HepG2 (cell line): ENCODE results near the gene COL2A1.

Source experiments
- CREB1 ChIP-seq, 2 experiments: fragments of 450-650 bp in 1 of 2; IDR thresholded peaks; 2 replicates each; pipeline ENCODE4 v1.6.1; 2016 to 2017; ENCODE audit warnings: control low read depth in 1 of 2, mild to moderate bottlenecking in 1 of 2, missing compliant biosample characterization in 1 of 2, missing genetic modification characterization in 1 of 2
- SAFB2 ChIP-seq: sonication (generic); formaldehyde crosslinking; IDR thresholded peaks from 2 replicates; pipeline ENCODE4 v1.5.1; 2020; ENCODE audit warnings: missing genetic modification reagents, low read depth, mild to moderate bottlenecking, borderline replicate concordance
- ZNF138 ChIP-seq: sonication (generic); formaldehyde crosslinking; IDR thresholded peaks from 2 replicates; pipeline ENCODE4 v1.5.0; 2020; ENCODE audit warnings: mild to moderate bottlenecking, low read depth, missing genetic modification reagents
- TF ChIP-seq, protein P1 (sequence below): sonication (generic); formaldehyde crosslinking; IDR thresholded peaks from 2 replicates; pipeline ENCODE4 v1.4.0; 2020; ENCODE audit warnings: mild to moderate bottlenecking, missing genetic modification reagents
- TF ChIP-seq, protein P2 (sequence below): sonication (generic); formaldehyde crosslinking; IDR thresholded peaks from 2 replicates; pipeline ENCODE4 v1.5.0; 2020; ENCODE audit warnings: mild to moderate bottlenecking, missing genetic modification reagents, moderate library complexity

DNA sequence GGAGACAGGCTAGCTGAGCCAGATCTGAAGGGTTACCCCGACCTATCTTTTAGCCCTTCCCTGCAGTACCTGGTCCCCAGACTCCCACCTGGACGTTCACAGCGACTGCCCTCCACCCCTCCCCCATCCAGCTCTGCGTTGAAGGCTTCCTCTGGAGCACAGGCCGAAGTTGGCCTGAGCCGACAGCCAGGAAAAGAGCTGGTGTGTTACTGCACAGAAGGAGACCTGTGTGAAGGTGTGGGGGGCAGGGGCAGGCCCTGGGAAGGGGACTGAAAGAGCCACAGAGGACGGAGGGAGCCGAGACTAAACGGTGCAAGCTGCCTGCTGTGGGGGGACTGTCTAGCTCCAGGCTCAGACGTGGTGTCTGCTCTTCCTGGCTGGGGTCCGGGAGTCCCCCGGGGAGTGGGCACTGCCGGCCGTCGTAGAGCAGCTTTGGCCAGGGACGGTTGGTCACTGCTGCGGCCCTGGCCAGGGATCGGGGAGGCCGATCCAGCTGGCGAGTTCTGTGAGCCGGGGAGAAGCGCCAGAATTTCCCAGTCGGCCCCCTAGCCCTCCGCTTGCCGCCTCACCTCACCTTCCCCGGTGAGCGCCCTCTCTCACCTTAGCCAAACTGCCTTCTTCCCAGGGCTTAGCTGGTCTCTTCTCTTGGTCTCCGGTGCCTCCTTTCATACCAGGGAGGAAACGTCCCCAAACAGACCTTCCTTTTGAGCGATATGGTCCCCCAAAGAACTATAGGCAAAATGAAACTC, 899 bp upstream of the COL2A1 start:
- TF ChIP-seq CREB1 (IDR thresholded peaks at IDR 0.05), result no peak
- no peak for TF ChIP-seq CREB1 (CRISPR knock-in tag; IDR thresholded peaks at IDR 0.05)
- TF ChIP-seq, protein P1, sequence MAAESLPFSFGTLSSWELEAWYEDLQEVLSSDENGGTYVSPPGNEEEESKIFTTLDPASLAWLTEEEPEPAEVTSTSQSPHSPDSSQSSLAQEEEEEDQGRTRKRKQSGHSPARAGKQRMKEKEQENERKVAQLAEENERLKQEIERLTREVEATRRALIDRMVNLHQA (CRISPR knock-in tag), result no peak
- TF ChIP-seq, protein P2, sequence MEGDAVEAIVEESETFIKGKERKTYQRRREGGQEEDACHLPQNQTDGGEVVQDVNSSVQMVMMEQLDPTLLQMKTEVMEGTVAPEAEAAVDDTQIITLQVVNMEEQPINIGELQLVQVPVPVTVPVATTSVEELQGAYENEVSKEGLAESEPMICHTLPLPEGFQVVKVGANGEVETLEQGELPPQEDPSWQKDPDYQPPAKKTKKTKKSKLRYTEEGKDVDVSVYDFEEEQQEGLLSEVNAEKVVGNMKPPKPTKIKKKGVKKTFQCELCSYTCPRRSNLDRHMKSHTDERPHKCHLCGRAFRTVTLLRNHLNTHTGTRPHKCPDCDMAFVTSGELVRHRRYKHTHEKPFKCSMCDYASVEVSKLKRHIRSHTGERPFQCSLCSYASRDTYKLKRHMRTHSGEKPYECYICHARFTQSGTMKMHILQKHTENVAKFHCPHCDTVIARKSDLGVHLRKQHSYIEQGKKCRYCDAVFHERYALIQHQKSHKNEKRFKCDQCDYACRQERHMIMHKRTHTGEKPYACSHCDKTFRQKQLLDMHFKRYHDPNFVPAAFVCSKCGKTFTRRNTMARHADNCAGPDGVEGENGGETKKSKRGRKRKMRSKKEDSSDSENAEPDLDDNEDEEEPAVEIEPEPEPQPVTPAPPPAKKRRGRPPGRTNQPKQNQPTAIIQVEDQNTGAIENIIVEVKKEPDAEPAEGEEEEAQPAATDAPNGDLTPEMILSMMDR (CRISPR knock-in tag), result no peak
- no peak for TF ChIP-seq ZNF138 (CRISPR knock-in tag)
- TF ChIP-seq SAFB2 (CRISPR knock-in tag), result no peak
